ENCODE data around the gene TAGLN. TPM values are rescaled to one million over a fixed set of nuclear protein-coding genes. Genes with fewer than 3 reads are reported as not detected.

TAGLN gene
- total RNA-seq, 5 donors from 2014 or later (not counting 1 experiment from before 2014, with no cell fraction given), result 8.5 to 19.7 (median 13.4) TPM

DNA sequence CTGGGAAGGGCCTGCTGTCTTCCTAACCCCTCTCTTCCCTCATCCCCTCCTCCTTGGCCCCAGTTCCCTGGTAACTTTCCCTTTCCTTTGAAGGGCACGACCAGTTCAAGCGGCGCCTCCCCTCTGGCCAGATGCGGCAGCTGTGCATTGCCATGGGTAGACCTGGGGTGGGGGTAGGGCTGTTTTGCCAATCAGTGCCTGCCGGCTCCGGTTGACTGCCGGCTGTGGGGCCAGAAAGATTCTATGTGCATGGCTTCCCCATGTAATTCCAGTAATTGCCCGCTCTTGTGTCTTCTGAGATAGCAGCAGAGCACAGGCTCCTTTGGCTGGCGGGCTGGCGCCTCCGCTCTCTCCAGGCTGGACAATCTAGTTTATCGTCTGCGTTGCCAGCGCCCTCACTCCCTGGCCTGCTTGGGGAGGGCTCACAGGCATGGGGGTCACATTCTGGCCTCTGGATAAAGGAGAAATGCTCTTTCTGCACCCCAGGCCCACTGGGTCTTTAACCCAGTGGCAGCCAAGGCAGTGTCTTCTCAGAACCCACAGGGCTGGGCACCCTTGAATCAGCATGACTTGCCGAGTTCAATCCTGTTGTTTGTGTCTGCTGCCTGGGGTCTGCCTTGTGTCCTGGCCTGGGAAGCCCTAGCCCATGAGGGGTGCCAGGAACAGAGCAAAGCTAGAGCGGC, 11.2 kb upstream of the TAGLN start:
- 96% methylated on average over 14 of the region's 16 CpGs for WGBS (ENCODE audit: insufficient coverage)
- Mint-ChIP-seq H3K36me3 (peaks cover 20% of the 10 kb centered on the region), H3K9me3 (no peaks in the 10 kb centered on the region), H3K4me1 (peaks cover 0 to 6% (median 4%) of the 10 kb centered on the region in 3 donors), H3K27me3 (no peaks in the 10 kb centered on the region), H3K4me3 (no peak overlapping the region), H3K27ac (no peak overlapping the region)
- Histone ChIP-seq H3K36me3 (ENCODE audit: control insufficient read depth in 2 of 2, extremely low read depth in 1 of 2, insufficient read depth in 1 of 2, low read length in 1 of 2) (peaks cover 3 to 42% of the 10 kb centered on the region in 2 donors), H3K27ac (ENCODE audit: low read length) (no peak overlapping the region), H3K9me3 (no peaks in the 10 kb centered on the region), H3K4me1 (ENCODE audit: control insufficient read depth in 1 of 2, extremely low read depth in 1 of 2, insufficient read depth in 2 of 2, low read length in 2 of 2) (peaks cover 0 to 8% of the 10 kb centered on the region in 2 experiments), H3K4me3 (ENCODE audit: control insufficient read depth in 1 of 2, extremely low read depth in 1 of 2, low read length in 1 of 2) (no peak overlapping the region), H3K27me3 (replicated peaks in 1 of 2; ENCODE audit: control insufficient read depth in 2 of 2, extremely low read depth in 1 of 2, insufficient read depth in 2 of 2, low read length in 1 of 2) (no peaks in the 10 kb centered on the region)
- DNase-seq (no peak), ATAC-seq (replicated peaks in 1 of 4) (no peak)
- ChIA-PET CTCF (no interaction called here), POLR2A (no interaction called here)

GRCh38 chr11:117188620-117189081, 10.5 kb upstream of the TAGLN start:
- Mint-ChIP-seq H3K4me3 (no peak overlapping the region), H3K4me1 (peaks cover 0 to 7% (median 4%) of the 10 kb centered on the region in 3 donors), H3K36me3 (peaks cover 21% of the 10 kb centered on the region), H3K27ac (no peak overlapping the region), H3K27me3 (no peaks in the 10 kb centered on the region), H3K9me3 (no peaks in the 10 kb centered on the region)
- peaks cover 0 to 8% of the 10 kb centered on the region in 2 experiments for H3K4me1 ChIP-seq (ENCODE audit: control insufficient read depth in 1 of 2, extremely low read depth in 1 of 2, insufficient read depth in 2 of 2, low read length in 2 of 2)
- H3K27me3 ChIP-seq (replicated peaks in 1 of 2; ENCODE audit: control insufficient read depth in 2 of 2, extremely low read depth in 1 of 2, insufficient read depth in 2 of 2, low read length in 1 of 2), result no peaks in the 10 kb centered on the region
- H3K4me3 ChIP-seq (ENCODE audit: control insufficient read depth in 1 of 2, extremely low read depth in 1 of 2, low read length in 1 of 2), result no peak overlapping the region
- 86% methylated on average over 12 of the region's 20 CpGs for WGBS (ENCODE audit: insufficient coverage)
- peaks cover 3 to 41% of the 10 kb centered on the region in 2 donors for H3K36me3 ChIP-seq (ENCODE audit: control insufficient read depth in 2 of 2, extremely low read depth in 1 of 2, insufficient read depth in 1 of 2, low read length in 1 of 2)
- CTCF ChIA-PET, result interaction anchor here in 1 of 2 donors (0.6 kb wide), 1 partner anchor 42 kb away, joined by 3 read pairs; no protein-coding TSS in a partner anchor
- POLR2A ChIA-PET, result no interaction called here
- DNase-seq, result no peak
- no peak overlapping the region for H3K27ac ChIP-seq (ENCODE audit: low read length)
- ATAC-seq (replicated peaks in 1 of 4), result no peak
- H3K9me3 ChIP-seq, result no peaks in the 10 kb centered on the region

- no peak overlapping the region for H3K4me3 Mint-ChIP-seq
Measured at GRCh38 chr11:117189191-117189940, 9.8 kb upstream of the TAGLN start.

DNA sequence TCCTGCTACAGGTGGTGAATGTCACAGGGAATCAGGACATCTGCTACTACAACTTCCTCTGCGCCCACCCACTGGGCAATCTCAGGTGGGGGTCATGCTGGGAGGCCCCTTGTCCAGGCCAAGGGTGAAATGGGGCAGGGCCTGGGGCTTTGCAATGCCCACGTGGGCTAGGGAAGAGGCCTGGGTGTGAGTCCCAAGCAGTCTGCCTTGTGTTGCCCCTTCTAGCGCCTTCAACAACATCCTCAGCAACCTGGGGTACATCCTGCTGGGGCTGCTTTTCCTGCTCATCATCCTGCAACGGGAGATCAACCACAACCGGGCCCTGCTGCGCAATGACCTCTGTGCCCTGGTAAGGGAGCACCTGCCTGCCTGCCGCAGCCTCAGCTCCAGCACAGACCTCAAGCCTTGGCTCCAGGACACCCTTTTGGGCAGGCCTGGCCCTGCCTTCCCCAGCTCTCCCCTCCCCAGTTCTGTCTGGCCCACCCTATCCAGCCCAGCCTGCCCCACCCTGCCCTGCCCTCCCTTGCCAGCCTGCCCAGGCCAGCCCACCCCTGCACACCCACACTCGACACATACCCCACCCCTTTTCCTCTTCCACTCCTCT, 9.1 kb upstream of the TAGLN start:
- ChIA-PET POLR2A (no interaction called here), CTCF (no interaction called here)
- no peak overlapping the region for H3K27ac Mint-ChIP-seq

More at GRCh38 chr11:117189191-117189940, 9.8 kb upstream of the TAGLN start:
- peaks cover 3 to 35% of the 10 kb centered on the region in 2 donors for H3K36me3 ChIP-seq (ENCODE audit: control insufficient read depth in 2 of 2, extremely low read depth in 1 of 2, insufficient read depth in 1 of 2, low read length in 1 of 2)
- peak in 1 of 35 experiments; percentile 49 for DNase-seq
- peaks cover 0 to 8% of the 10 kb centered on the region in 2 experiments for H3K4me1 ChIP-seq (ENCODE audit: control insufficient read depth in 1 of 2, extremely low read depth in 1 of 2, insufficient read depth in 2 of 2, low read length in 2 of 2)
- H3K27me3 ChIP-seq (replicated peaks in 1 of 2; ENCODE audit: control insufficient read depth in 2 of 2, extremely low read depth in 1 of 2, insufficient read depth in 2 of 2, low read length in 1 of 2), result no peaks in the 10 kb centered on the region
- H3K27ac Mint-ChIP-seq, result no peak overlapping the region
- H3K27me3 Mint-ChIP-seq, result no peaks in the 10 kb centered on the region
- peaks cover 0 to 7% (median 4%) of the 10 kb centered on the region in 3 donors for H3K4me1 Mint-ChIP-seq
- no peak overlapping the region for H3K4me3 ChIP-seq (ENCODE audit: control insufficient read depth in 1 of 2, extremely low read depth in 1 of 2, low read length in 1 of 2)
- H3K9me3 Mint-ChIP-seq, result no peaks in the 10 kb centered on the region
- ChIA-PET POLR2A (no interaction called here), CTCF (interaction anchor here in 1 of 2 donors (0.6 kb wide), 1 partner anchor 41 kb away, joined by 3 read pairs; no protein-coding TSS in a partner anchor)
- no peak for ATAC-seq (replicated peaks in 1 of 4)
- WGBS (ENCODE audit: insufficient coverage), result 93% methylated on average over 20 of the region's 22 CpGs
- no peaks in the 10 kb centered on the region for H3K9me3 ChIP-seq
- no peak overlapping the region for H3K27ac ChIP-seq (ENCODE audit: low read length)
- peaks cover 14% of the 10 kb centered on the region for H3K36me3 Mint-ChIP-seq

DNA sequence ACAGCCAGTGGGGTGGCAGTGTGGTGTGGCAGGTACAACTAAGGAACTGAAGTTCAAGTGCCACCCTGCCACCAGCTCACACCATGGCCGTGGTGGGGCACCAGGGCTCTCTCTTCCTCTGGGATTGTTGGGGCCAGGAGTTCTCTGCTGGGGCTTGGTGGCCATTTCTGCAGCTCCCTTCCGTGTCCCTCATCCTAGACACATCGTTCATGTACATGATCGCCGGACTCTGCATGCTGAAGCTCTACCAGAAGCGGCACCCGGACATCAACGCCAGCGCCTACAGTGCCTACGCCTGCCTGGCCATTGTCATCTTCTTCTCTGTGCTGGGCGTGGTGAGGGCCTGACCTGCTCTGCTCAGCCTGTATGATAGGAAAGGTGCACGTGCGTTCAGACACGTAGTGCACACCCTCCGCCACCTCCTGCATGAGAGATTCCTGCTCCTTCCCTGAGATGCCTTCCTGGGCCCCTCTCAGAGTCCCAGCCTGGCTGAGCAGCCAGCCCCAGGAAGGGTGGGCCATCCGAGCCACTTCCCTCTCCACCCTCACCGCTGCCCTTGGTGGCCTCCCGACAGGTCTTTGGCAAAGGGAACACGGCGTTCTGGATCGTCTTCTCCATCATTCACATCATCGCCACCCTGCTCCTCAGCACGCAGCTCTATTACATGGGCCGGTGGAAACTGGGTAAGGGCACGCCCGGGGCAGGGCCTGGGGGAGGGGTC, 7.3 kb upstream of the TAGLN start:
- H3K27ac Mint-ChIP-seq, result no peak overlapping the region

More for the DNA sequence above, 9.1 kb upstream of the TAGLN start:
- no peaks in the 10 kb centered on the region for H3K27me3 Mint-ChIP-seq
- H3K36me3 Mint-ChIP-seq, result peaks cover 15% of the 10 kb centered on the region
- no peak overlapping the region for H3K27ac ChIP-seq (ENCODE audit: low read length)
- DNase-seq (no peak), ATAC-seq (replicated peaks in 1 of 4) (no peak)
- no peak overlapping the region for H3K4me3 ChIP-seq (ENCODE audit: control insufficient read depth in 1 of 2, extremely low read depth in 1 of 2, low read length in 1 of 2)
- 85% methylated on average over 8 of the region's 8 CpGs for WGBS (ENCODE audit: insufficient coverage)
- H3K4me1 ChIP-seq (ENCODE audit: control insufficient read depth in 1 of 2, extremely low read depth in 1 of 2, insufficient read depth in 2 of 2, low read length in 2 of 2), result peaks cover 0 to 8% of the 10 kb centered on the region in 2 experiments
- peaks cover 0 to 8% (median 5%) of the 10 kb centered on the region in 3 donors for H3K4me1 Mint-ChIP-seq
- H3K27me3 ChIP-seq (replicated peaks in 1 of 2; ENCODE audit: control insufficient read depth in 2 of 2, extremely low read depth in 1 of 2, insufficient read depth in 2 of 2, low read length in 1 of 2), result no peaks in the 10 kb centered on the region
- H3K9me3 ChIP-seq, result no peaks in the 10 kb centered on the region
- peaks cover 3 to 35% of the 10 kb centered on the region in 2 donors for H3K36me3 ChIP-seq (ENCODE audit: control insufficient read depth in 2 of 2, extremely low read depth in 1 of 2, insufficient read depth in 1 of 2, low read length in 1 of 2)
- H3K4me3 Mint-ChIP-seq, result no peak overlapping the region
- H3K9me3 Mint-ChIP-seq, result no peaks in the 10 kb centered on the region

More for the DNA sequence above, 7.3 kb upstream of the TAGLN start:
- no peaks in the 10 kb centered on the region for H3K27me3 Mint-ChIP-seq
- no peaks in the 10 kb centered on the region for H3K27me3 ChIP-seq (replicated peaks in 1 of 2; ENCODE audit: control insufficient read depth in 2 of 2, extremely low read depth in 1 of 2, insufficient read depth in 2 of 2, low read length in 1 of 2)
- H3K36me3 Mint-ChIP-seq, result peaks cover 20% of the 10 kb centered on the region
- 98% methylated on average over 25 of the region's 26 CpGs for WGBS (ENCODE audit: insufficient coverage)
- H3K27ac ChIP-seq (ENCODE audit: low read length), result no peak overlapping the region
- no peak overlapping the region for H3K4me3 ChIP-seq (ENCODE audit: control insufficient read depth in 1 of 2, extremely low read depth in 1 of 2, low read length in 1 of 2)
- peaks cover 7 to 35% of the 10 kb centered on the region in 2 donors for H3K36me3 ChIP-seq (ENCODE audit: control insufficient read depth in 2 of 2, extremely low read depth in 1 of 2, insufficient read depth in 1 of 2, low read length in 1 of 2)
- ChIA-PET CTCF (no interaction called here), POLR2A (no interaction called here)
- H3K4me1 Mint-ChIP-seq, result peaks cover 0 to 11% (median 7%) of the 10 kb centered on the region in 3 donors
- no peak for DNase-seq
- no peaks in the 10 kb centered on the region for H3K9me3 Mint-ChIP-seq
- H3K4me1 ChIP-seq (ENCODE audit: control insufficient read depth in 1 of 2, extremely low read depth in 1 of 2, insufficient read depth in 2 of 2, low read length in 2 of 2), result peaks cover 0 to 8% of the 10 kb centered on the region in 2 experiments
- ATAC-seq (replicated peaks in 1 of 4), result no peak
- H3K9me3 ChIP-seq, result no peaks in the 10 kb centered on the region
- no peak overlapping the region for H3K4me3 Mint-ChIP-seq
